Stomach (tissue), 4 donors: ENCODE results near the gene GRAMD4.

Experiments
- POLR2AphosphoS5 ChIP-seq, 3 donors: sonication (generic); formaldehyde crosslinking; IDR thresholded peaks; one replicate each; pipeline ENCODE4 v1.6.1; 2016; ENCODE audit warnings: antibody characterized with exemption in 3 of 3
- TF ChIP-seq, protein P1 (sequence below), 7 experiments: fragments of 450-650 bp in 4 of 7; fragments of 200-600 bp in 3 of 7; sonication (generic) in 3 of 7; IDR thresholded peaks; one replicate each; pipeline ENCODE4 v1.5.1; 2016 to 2019; ENCODE audit warnings: antibody characterized with exemption in 7 of 7, control low read depth in 2 of 7, mild to moderate bottlenecking in 1 of 7

DNA sequence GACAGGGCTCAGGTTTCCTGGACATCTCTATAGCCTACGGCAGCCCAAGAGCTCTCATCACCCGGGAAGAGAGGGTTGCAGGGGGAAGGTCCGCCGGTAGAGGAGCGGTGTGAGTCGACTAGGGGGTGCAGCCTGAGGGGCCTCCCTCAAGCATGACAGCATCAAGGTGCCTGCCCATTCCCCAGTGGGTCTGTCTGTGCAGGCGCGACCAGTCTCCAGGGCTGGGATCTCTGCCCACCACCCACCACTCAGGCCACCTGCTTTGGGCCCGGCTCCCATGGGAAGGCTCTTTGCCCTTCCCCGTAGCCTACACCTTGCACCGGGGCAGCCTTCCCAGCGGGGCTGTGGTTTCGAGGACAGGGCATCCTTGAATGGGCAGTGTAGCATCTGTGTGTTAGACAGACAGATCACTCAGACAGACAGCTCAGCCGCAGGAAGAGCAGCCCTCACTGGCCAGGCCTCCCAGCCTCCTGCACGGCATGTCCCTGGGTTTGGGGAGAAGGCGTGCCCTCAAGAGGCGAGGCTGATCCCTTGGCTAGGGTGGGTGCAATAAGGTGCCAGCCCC, 88.7 kb downstream of the GRAMD4 start:
- TF ChIP-seq, protein P1, sequence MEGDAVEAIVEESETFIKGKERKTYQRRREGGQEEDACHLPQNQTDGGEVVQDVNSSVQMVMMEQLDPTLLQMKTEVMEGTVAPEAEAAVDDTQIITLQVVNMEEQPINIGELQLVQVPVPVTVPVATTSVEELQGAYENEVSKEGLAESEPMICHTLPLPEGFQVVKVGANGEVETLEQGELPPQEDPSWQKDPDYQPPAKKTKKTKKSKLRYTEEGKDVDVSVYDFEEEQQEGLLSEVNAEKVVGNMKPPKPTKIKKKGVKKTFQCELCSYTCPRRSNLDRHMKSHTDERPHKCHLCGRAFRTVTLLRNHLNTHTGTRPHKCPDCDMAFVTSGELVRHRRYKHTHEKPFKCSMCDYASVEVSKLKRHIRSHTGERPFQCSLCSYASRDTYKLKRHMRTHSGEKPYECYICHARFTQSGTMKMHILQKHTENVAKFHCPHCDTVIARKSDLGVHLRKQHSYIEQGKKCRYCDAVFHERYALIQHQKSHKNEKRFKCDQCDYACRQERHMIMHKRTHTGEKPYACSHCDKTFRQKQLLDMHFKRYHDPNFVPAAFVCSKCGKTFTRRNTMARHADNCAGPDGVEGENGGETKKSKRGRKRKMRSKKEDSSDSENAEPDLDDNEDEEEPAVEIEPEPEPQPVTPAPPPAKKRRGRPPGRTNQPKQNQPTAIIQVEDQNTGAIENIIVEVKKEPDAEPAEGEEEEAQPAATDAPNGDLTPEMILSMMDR (IDR thresholded peaks at IDR 0.05): no peak
- no peak for TF ChIP-seq POLR2AphosphoS5 (IDR thresholded peaks at IDR 0.05)
